Small intestine (tissue), 7 donors: ENCODE results near the gene ITGB8. TPM values are rescaled to one million over a fixed set of nuclear protein-coding genes. Genes with fewer than 3 reads are reported as not detected.

ENCODE experiments used
- DNase-seq, 2 donors: peaks; one replicate each; pipeline versions ENCODE4 v3.0.0 to v3.0.0-alpha.2; 2013
- FAIRE-seq: peaks from 2 replicates; lab custom pipeline; 2012; peaks lifted over from hg19 to GRCh38; lab: Jason Lieb, UNC
- H3K27ac ChIP-seq, 3 donors: one replicate each; pipeline ENCODE4 v1.5.1; 2013; ENCODE audit warnings: low read length in 2 of 3, mild to moderate bottlenecking in 2 of 3, control low read depth in 1 of 3, inconsistent platforms in 1 of 3, low read depth in 1 of 3, moderate library complexity in 1 of 3
- H3K27me3 ChIP-seq, 3 donors: one replicate each; pipeline ENCODE4 v1.6.1; 2013; ENCODE audit warnings: low read length in 3 of 3, inconsistent platforms in 1 of 3; ENCODE audit not compliant: control insufficient read depth in 3 of 3, insufficient read depth in 3 of 3
- H3K36me3 ChIP-seq, 3 donors: one replicate each; pipeline ENCODE4 v1.6.1; 2013; ENCODE audit warnings: low read length in 3 of 3, inconsistent platforms in 1 of 3, low read depth in 1 of 3, mild to moderate bottlenecking in 1 of 3, moderate library complexity in 1 of 3; ENCODE audit not compliant: control insufficient read depth in 3 of 3, insufficient read depth in 2 of 3
- H3K4me1 ChIP-seq, 3 donors: one replicate each; pipeline ENCODE4 v1.6.1; 2013; ENCODE audit warnings: low read length in 2 of 3, inconsistent platforms in 1 of 3, low read depth in 1 of 3, mild to moderate bottlenecking in 1 of 3, moderate library complexity in 1 of 3; ENCODE audit not compliant: control insufficient read depth in 3 of 3, insufficient read depth in 2 of 3
- H3K4me3 ChIP-seq, 3 donors: one replicate each; pipeline ENCODE4 v1.5.1; 2013; ENCODE audit warnings: low read length in 3 of 3, control low read depth in 1 of 3, inconsistent platforms in 1 of 3, low read depth in 1 of 3, mild to moderate bottlenecking in 1 of 3, moderate library complexity in 1 of 3
- H3K9me3 ChIP-seq, 2 donors: one replicate each; pipeline ENCODE4 v1.6.1; 2013; ENCODE audit warnings: low read depth in 1 of 2, low read length in 1 of 2; ENCODE audit not compliant: control insufficient read depth in 2 of 2, insufficient read depth in 1 of 2
- WGBS, 3 donors: extraction: QIAGEN DNeasy Blood & Tissue Kit; methylation state at CpG; one replicate each; pipeline ENCODE4 v1.1.7; 2013; 5-methylcytosine and 5-hydroxymethylcytosine counted together
- polyA plus RNA-seq, 4 donors: library from polyadenylated mRNA; stranded (reverse) in 3 of 4; unstranded in 1 of 4; fragments of 200-250 nt in 3 of 4; fragments of 120-200 nt in 1 of 4; gene quantifications; one replicate each; pipeline versions ENCODE4 v1.2.1 to v1.2.3, GENCODE V29; 2013
- donor health status: healthy with polysubstance abuse.
- donor health status: control.
- donor health status: control.
- donor health status: Bipolar disorder and iron deficiency.
- donor health status: healthy.

Gene ITGB8
- polyA plus RNA-seq, 4 donors = 0.45 to 37.7 (median 1.9) TPM

DNA sequence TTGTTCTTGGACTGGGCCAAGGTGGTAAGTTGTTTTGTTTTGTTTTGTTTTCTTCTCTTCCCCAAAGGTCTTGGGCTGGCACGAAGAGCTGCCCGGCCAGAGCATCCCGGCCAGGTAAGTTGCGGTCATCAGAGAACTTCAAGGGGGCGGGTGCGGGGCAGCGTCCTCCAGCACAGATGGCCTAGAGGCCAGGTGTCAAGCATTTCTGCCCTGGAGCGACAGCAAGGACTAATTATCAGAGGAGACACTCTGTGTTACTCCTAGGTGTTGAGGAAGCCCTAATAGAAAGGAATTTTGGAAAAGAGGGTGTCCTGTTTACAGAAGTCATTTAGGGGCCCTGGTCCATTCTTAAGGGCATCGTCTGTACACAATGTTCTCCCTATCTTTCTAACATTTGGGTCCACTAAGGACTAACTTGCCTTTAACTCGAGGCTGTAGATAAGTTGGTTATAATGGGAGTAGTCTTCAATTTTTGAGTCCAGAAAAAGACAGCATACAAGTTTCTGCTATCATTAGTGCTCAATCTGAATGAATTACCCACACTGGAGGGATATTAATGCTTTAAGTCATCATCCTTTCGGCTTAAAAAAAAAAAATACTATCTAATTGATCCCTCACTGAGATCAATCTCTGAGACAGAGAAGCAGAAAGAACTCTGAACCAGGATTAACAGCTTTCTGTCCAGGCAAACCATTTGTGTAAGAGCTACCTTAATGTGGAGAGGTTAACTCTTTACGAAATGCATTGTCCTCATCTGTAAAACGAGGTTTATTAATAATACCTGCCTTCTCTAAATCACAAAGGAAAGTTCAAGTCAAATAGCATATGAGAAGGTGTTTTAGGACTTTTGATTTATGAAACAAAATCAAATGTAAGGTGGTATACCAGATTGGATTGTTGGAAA lies 1.5 kb downstream of the ITGB8 start:
- no peak for FAIRE-seq

DNA sequence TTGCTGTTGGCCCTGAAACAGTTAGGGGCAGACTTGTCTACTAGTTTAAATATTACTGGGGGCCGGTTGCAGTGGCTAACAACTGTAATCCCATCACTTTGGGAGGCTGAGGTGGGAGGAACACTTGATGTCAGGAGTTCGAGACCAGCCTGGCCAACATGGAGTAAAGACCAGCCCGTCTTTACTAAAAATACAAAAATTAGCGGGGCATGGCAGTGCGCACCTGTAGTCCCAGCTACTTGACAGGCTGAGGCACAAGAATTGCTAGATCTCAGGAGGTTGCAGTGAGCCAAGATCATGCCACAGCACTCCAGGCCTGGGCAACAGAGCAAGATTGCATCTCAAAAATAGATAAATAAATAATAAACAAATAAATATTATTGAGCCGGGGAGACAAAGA lies 7.6 kb downstream of the ITGB8 start:
- Histone ChIP-seq H3K27ac (no peak overlapping the region), H3K36me3 (peaks cover 0 to 9% (median 0%) of the 10 kb centered on the region in 3 donors), H3K4me1 (peaks cover 2 to 10% (median 2%) of the 10 kb centered on the region in 3 donors), H3K4me3 (no peak overlapping the region), H3K27me3 (no peaks in the 10 kb centered on the region), H3K9me3 (no peaks in the 10 kb centered on the region)
- no peak for DNase-seq
- no peak for FAIRE-seq
- WGBS, 3 donors = 88 to 93% (median 92%) methylated on average over 6 of the region's 6 CpGs

More for the DNA sequence above, 1.5 kb downstream of the ITGB8 start:
- DNase-seq = peak; percentile 31 to 69
- Histone ChIP-seq H3K27me3 (no peaks in the 10 kb centered on the region), H3K4me1 (peaks cover 0 to 18% (median 2%) of the 10 kb centered on the region in 3 donors), H3K9me3 (no peaks in the 10 kb centered on the region), H3K27ac (peak overlapping the region; percentile 87 to 98 (median 96)), H3K36me3 (no peaks in the 10 kb centered on the region), H3K4me3 (peak overlapping the region; percentile 10 to 80 (median 74))
- WGBS, 3 donors = 12 to 34% (median 28%) methylated on average over 13 of the region's 13 CpGs

- FAIRE-seq = no peak
- peaks cover 2 to 4% (median 2%) of the 10 kb centered on the region in 3 donors for H3K4me1 ChIP-seq
- no peaks in the 10 kb centered on the region for H3K27me3 ChIP-seq
- H3K4me3 ChIP-seq = no peak overlapping the region
- no peaks in the 10 kb centered on the region for H3K9me3 ChIP-seq
- H3K27ac ChIP-seq = no peak overlapping the region
- DNase-seq = no peak
- H3K36me3 ChIP-seq = peaks cover 0 to 12% (median 2%) of the 10 kb centered on the region in 3 donors
Observed at GRCh38 chr7:20340839-20341238, 10.1 kb downstream of the ITGB8 start.

GRCh38 chr7:20343205-20343604 lies 12.5 kb downstream of the ITGB8 start:
- Histone ChIP-seq H3K4me1 (no peaks in the 10 kb centered on the region), H3K27me3 (no peaks in the 10 kb centered on the region), H3K9me3 (no peaks in the 10 kb centered on the region), H3K4me3 (no peak overlapping the region), H3K36me3 (peaks cover 0 to 8% (median 2%) of the 10 kb centered on the region in 3 donors), H3K27ac (no peak overlapping the region)
- FAIRE-seq (no peak), DNase-seq (no peak)
- WGBS, 3 donors = 47 to 69% (median 63%) methylated on average over 3 of the region's 3 CpGs

DNA sequence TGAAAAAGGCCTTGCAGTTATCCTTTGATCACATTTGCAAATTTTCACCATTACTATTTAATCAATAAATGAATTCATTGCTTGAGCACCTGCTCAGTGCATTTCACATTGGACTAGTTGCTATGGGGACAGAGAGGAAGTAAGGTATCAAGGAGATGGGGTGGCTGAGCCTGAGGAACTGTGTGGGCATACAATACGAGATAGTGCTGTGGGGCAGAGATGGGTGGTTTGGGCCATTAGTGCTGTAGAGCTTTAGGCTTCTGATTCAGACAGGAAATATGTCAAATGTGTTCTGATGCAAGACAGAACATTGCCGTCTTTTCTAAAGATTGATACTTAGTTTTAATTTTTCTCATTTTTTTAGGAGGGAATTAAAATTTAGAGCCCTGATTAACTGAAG lies 13.2 kb downstream of the ITGB8 start:
- 53 to 58% (median 54%) methylated on average over 2 of the region's 2 CpGs for WGBS, 3 donors
- FAIRE-seq = no peak
- no peak overlapping the region for H3K4me3 ChIP-seq

GRCh38 chr7:20344396-20344795 lies 13.7 kb downstream of the ITGB8 start:
- Histone ChIP-seq H3K27ac (no peak overlapping the region), H3K27me3 (no peaks in the 10 kb centered on the region), H3K9me3 (no peaks in the 10 kb centered on the region), H3K36me3 (peaks cover 0 to 5% (median 2%) of the 10 kb centered on the region in 3 donors), H3K4me3 (no peak overlapping the region), H3K4me1 (no peaks in the 10 kb centered on the region)
- no peak for FAIRE-seq
- no peak for DNase-seq
- WGBS, 3 donors = 96 to 99% (median 97%) methylated on average over 4 of the region's 4 CpGs

More for the DNA sequence above, 13.2 kb downstream of the ITGB8 start:
- Histone ChIP-seq H3K27ac (no peak overlapping the region), H3K36me3 (peaks cover 0 to 5% (median 2%) of the 10 kb centered on the region in 3 donors), H3K27me3 (no peaks in the 10 kb centered on the region), H3K9me3 (no peaks in the 10 kb centered on the region), H3K4me1 (no peaks in the 10 kb centered on the region)
- no peak for DNase-seq

- DNase-seq (no peak), FAIRE-seq (no peak)
- Histone ChIP-seq H3K36me3 (peaks cover 0 to 3% (median 2%) of the 10 kb centered on the region in 3 donors), H3K27ac (no peak overlapping the region), H3K27me3 (no peaks in the 10 kb centered on the region), H3K4me1 (no peaks in the 10 kb centered on the region), H3K4me3 (no peak overlapping the region), H3K9me3 (no peaks in the 10 kb centered on the region)
- 87 to 91% (median 91%) methylated on average over 4 of the region's 4 CpGs for WGBS, 3 donors
Observed at GRCh38 chr7:20346577-20346976, 15.9 kb downstream of the ITGB8 start.

DNA sequence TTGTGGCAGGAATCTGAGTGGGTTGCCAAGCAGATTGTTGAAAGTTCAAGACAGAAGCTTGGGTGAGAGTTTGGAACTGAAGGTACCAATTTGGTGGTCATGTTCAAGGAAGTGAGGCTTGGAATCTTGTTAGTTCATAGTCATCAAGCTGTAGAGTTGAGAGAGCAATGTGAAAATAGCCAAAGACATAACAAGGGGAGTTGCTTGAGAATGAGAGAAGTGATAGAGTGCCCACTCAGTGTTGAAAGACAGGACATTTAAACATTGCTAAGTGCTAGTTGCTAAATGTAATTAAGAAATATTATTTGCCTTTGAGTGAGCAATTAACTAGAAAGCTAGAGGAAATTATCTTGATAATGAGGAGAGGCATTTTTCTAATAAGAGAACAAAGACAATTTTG lies 17.0 kb downstream of the ITGB8 start:
- no peak overlapping the region for H3K27ac ChIP-seq
- DNase-seq (no peak), FAIRE-seq (no peak)
- H3K36me3 ChIP-seq = peaks cover 0 to 2% (median 2%) of the 10 kb centered on the region in 3 donors
- H3K9me3 ChIP-seq = no peaks in the 10 kb centered on the region
- peaks cover 0 to 2% (median 0%) of the 10 kb centered on the region in 3 donors for H3K4me1 ChIP-seq
- H3K27me3 ChIP-seq = no peaks in the 10 kb centered on the region
- H3K4me3 ChIP-seq = no peak overlapping the region
